Measurements from ENCODE around the gene SGCA.

GRCh38 chr17:50168319-50168718 lies 2.5 kb downstream of the SGCA start:
- TF ChIP-seq CTCF (conservative IDR thresholded peaks at IDR 0.05) (no peak), EZH2 (IDR thresholded peaks at IDR 0.05; ENCODE audit: low read depth) (no peak)

Data from PC-9 (cell line).